Lower leg skin (tissue), 3 donors: Measurements from ENCODE around the gene KCNN3.

ENCODE experiments used
- CTCF ChIP-seq, 3 donors: fragments of 450-650 bp; IDR thresholded peaks; one replicate each; pipeline ENCODE4 v1.5.1; 2016; ENCODE audit warnings: antibody characterized with exemption in 3 of 3, mild to moderate bottlenecking in 3 of 3, moderate library complexity in 2 of 3
- POLR2A ChIP-seq, 2 donors: fragments of 450-650 bp; IDR thresholded peaks; one replicate each; pipeline ENCODE4 v1.6.1; 2016 to 2017; ENCODE audit warnings: antibody characterized with exemption in 2 of 2, mild to moderate bottlenecking in 1 of 2, moderate library complexity in 1 of 2

GRCh38 chr1:154831462-154831861, 38.6 kb downstream of the KCNN3 start:
- no peak for TF ChIP-seq CTCF (IDR thresholded peaks at IDR 0.05)
- no peak for TF ChIP-seq POLR2A (IDR thresholded peaks at IDR 0.05)
